ENCODE data around the gene PLP2.
"Not testable (repeated sequence)": the region's sequence is repeated elsewhere in the genome, so short reads cannot be mapped to it uniquely, and the experiment has no call there.

Gene PLP2

GRCh38 chrX:49171752-49172279, at the start of gene PLP2:
TSS of gene PLP2 (plus strand) at chrX:49171898. CDS start at chrX:49172001, 103 bp downstream.
- DNase-seq (ENCODE audit: low read depth): no peak

- DNase-seq (ENCODE audit: low read depth): no peak
Observed at GRCh38 chrX:49122499-49122898, 49.2 kb upstream of the PLP2 start.

DNA sequence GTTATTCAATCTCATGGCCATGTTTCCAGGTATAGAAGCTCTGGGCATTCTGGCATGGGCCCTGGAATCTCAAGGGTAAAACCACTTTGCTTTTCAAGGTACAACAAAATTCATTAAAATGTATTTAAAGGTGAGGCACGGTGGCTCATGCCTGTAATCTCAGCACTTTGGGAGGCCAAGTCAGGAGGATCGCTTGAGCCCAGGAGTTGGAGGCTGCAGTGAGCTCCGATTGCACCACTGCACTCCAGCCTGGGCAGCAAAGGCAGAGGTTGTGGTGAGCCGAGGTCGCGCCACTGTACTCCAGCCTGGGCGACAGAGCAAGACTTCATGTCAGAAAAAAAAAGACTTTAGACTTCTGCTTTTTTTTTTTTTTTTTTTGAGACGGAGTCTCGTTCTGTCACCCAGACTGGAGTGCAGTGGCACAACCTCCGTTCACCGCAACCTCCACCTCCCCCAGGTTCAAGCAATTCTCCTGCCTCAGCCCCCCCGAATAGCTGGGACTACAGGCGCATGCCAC, 43.9 kb upstream of the PLP2 start:
- DNase-seq (ENCODE audit: low read depth): not testable (repeated sequence)

DNA sequence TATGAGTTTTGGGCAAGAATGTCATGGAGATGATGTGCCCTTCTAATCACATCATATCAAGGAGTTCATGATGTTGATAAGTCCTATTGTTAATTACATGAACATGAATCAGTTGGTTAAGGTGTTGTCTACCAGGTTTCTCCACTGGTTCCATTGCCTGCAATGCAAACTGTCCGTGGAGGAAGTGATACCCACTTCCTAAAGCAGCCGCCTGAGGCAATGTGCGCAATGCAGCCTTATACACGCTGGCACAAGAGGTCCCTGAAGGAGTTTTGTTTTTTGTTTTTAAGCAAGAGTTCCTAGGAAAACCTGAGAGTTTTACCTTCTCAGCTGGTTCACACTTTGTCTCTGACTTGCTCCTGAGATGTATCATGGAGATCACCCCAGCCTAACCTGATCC, 42.3 kb upstream of the PLP2 start:
- DNase-seq (ENCODE audit: low read depth): no peak

- not testable (repeated sequence) for DNase-seq (ENCODE audit: low read depth)
Observed at GRCh38 chrX:49132275-49132674, 39.4 kb upstream of the PLP2 start.

GRCh38 chrX:49133759-49134158, 37.9 kb upstream of the PLP2 start:
- DNase-seq (ENCODE audit: low read depth): no peak

- no peak for DNase-seq (ENCODE audit: low read depth)
Observed at GRCh38 chrX:49137492-49137891, 34.2 kb upstream of the PLP2 start.

- DNase-seq (ENCODE audit: low read depth): no peak
Observed at GRCh38 chrX:49139713-49140112, 32.0 kb upstream of the PLP2 start.

DNA sequence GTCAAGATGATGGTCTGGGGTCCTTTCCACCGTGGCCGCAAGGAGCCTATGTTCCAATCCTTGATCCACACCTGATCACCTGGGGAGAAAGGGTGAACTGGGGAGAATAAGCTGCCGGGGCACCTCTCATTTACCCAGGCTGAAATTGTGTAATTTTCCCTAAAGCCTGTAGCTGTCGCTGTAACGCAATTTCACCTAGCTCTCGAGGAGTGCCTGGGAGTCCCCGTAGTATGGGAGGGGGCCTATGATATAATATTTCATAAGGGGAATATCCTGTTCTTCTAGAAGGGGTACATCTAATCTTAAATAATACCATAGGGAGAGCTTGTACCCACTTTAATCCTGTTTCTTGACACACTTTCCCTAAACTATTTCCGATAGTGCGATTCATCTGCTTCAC, 29.4 kb upstream of the PLP2 start:
- not testable (repeated sequence) for DNase-seq (ENCODE audit: low read depth)

GRCh38 chrX:49143154-49143553, 28.5 kb upstream of the PLP2 start:
- not testable (repeated sequence) for DNase-seq (ENCODE audit: low read depth)

DNA sequence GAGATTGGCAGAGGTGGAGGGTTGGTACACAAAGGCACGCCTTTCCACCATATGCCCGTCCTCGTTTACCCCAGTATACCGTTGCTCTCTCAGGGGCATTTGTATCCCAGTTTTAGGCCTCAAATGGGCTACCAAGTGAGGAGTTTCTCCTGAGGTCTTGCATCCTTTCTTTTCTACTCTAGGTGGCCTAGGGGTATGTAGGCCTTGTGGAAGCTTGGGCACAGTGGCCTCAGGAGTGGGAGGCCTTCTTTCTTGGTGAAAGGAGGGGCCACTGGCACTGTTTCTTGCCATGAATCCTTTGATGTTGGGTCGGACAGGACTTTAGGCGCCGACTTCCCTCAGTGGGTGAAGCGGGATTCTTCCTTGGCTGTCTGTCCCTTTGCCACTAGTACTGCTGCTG, 24.4 kb upstream of the PLP2 start:
- no peak for DNase-seq (ENCODE audit: low read depth)

DNA sequence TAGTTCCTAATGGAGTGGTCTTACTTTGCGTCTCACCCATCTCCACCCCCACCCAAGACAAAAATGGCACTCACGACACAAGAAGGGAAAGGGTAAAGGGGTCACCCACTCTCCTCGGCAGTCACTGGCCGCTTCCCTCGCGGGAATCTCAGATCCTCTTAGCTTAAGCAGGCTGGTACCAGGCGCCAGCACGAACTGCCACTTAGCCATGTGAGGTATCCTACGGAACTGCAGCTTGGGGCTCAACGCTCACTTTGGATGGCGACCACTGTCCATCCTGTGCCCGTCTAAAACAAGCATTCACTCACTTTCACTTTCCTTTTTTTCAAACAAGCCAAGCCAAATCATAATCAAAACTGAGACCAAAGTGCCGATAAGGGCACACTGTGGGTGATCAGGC, 23.8 kb upstream of the PLP2 start:
- DNase-seq (ENCODE audit: low read depth): no peak

DNA sequence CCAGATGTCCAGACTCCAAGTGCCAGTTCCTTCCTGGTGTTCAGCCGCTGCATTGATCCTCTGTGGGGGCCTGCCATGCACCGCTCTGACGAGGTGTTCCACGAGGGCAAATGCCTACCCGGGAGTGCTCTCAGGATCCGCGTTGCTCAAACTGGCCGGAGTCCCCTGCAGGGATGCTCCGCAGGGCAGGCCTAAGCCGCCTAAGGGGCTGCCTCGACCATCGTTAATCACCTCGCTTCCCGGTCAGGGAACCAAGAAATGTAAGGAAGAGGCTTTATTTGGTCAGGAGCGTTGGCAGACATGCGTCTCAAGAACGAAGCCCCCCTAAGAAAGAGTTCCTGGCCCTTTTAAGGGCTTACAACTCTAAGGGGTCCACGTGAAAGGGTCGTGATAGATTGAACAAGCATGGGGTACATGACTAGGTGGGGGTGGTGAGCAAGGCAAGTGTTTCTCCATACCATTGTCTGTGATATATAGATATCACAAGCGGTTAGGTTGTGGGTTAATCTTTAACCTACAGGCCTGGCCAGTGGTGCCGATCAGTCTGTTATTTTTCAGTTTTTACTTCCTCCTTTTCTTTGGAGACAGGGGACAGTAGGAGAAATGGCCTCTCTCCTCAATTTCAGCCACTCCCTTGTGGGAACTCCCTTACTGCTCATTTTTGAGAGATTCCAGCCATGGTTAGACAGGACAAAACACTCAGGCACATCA, 23.2 kb upstream of the PLP2 start:
- DNase-seq (ENCODE audit: low read depth): not testable (repeated sequence)

DNA sequence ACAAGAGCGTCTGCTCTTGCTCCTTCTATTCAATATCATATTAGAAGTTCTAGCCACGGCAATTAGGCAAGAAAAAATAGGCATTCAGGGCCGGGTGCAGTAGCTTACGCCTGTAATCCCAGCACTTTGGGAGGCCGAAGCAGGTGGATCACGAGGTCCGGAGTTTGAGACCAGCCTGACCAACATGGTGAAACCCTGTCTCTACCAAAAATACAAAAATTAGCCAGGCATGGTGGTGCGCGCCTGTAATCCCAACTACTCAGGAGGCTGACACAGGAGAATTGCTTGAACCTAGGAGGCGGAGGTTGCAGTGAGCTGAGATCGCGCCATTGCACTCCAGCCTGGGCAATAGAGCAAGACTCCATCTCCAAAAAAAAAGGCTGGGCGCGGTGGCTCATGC, 22.4 kb upstream of the PLP2 start:
- DNase-seq (ENCODE audit: low read depth): not testable (repeated sequence)

DNA sequence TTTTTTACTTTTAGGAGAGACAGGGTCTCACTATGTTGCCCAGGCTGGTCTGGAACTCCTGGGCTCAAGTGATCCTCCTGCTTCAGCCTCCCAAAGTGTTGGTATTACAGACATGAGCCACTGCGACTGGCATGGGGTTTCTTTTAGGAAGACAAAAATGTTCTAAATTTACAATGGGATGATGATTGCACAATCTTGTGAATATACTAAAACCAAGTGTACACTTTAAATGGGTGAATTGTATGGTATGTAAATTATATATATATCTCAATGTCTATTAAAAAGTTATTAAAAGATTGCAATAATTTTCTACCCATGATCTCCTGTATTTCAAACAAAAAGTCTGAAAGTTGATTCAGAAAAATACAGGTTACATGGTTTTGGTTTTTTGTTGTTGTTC, 18.2 kb upstream of the PLP2 start:
- DNase-seq (ENCODE audit: low read depth): no peak

GRCh38 chrX:49155243-49155899, 16.3 kb upstream of the PLP2 start:
- DNase-seq (ENCODE audit: low read depth): no peak

DNA sequence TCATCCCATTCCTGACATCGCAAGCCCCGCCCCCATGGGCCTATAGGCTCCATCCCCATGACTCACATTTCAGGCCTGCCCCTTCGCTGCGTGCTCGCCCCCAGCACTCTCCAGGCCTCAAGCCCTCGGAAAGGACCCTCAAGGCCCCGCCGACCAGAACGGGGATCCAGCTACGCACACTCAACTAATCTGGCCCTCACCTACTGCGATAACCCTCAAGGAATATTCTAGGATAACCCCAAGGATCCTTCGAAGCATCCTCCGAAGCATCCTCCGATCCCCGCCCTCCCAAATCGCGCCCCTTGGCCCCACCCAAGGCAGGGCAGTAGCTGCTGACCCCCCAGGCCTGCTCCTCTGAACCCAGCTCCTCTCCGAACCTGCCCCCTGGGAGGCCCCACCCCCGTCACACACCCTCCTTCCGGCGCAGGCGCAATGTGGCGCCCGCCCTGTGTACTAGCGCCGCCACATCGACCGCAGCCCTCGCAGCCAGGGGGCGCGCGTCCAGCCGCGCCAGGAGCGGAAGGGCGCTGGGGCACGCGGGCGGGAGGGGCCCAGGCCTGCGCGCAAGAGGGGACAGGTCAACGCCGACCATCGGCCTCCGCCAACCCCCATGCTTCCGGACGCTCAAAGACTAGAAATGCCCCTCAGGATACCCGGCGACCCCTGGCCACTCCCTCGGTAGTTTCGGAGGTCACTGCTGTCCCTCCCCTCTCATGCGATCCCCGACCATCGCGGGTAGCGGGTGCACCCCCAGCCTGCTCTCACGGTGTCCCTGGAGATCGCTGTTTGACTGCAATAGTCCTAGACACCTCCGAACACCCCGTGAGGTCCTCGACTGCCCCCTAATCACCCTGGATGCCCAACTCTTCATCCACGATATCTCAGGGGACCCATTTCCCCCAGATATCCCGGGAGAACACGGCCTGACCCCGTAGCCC, 15.5 kb upstream of the PLP2 start:
- no peak for DNase-seq (ENCODE audit: low read depth)

- DNase-seq (ENCODE audit: low read depth): no peak
Observed at GRCh38 chrX:49157194-49157593, 14.5 kb upstream of the PLP2 start.

DNA sequence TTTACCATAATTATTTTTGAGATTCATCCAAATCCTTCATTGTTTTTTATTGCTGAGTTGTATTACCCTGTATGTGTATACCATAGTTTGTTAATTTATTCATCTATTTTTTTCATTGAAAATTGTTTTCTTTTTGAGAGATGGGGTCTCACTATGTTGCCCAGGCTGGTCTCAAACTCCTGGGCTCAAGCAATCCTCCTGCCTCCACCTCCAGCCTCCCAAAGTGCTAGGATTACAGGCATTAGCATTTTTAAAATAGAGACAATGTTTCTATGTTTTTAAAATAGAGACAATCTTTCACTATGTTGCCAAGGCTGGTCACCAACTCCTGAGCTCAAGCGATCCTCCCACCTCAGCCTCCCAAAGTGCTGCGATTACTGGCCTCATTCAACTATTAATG, 10.8 kb upstream of the PLP2 start:
- DNase-seq (ENCODE audit: low read depth): no peak

DNA sequence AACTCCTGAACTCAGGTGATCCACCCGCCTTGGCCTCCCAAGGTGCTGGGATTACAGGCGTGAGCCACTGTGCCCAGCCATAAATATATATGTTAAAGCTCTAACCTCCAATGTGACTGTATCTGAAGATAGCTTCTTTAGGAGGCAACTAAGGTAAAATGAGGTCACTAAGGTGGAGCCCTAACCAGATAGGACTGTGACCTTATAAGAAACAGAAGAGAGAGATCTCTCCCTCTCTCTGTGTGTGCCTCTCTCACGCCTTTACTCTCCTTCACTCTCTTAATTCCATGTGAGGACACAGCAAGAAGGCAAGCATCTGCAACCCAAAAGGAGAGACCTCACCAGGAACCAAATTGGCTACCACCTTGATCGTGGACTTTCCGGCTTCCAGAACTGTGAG, 10.1 kb upstream of the PLP2 start:
- no peak for DNase-seq (ENCODE audit: low read depth)

GRCh38 chrX:49162620-49163019, 9.1 kb upstream of the PLP2 start, which contains the start of gene MAGIX:
TSS of gene MAGIX (plus strand) at chrX:49162758. CDS start at chrX:49162890, 132 bp downstream.
- DNase-seq (ENCODE audit: low read depth): no peak
